AG09309 (cell line): ENCODE results near the gene ANXA4.
A peak's percentile ranks its signal among the peaks of the same experiment; 100 is the strongest.

ENCODE experiments used
- DNase-seq: peaks from one replicate; pipeline ENCODE4 v3.0.0-alpha.2; 2010; ENCODE audit warnings: low read depth
- H3K4me3 ChIP-seq: 2 replicates; pipeline ENCODE4 v1.5.1; 2011; ENCODE audit warnings: mild to moderate bottlenecking, low read depth, low read length, moderate library complexity; ENCODE audit not compliant: control insufficient read depth
- TF ChIP-seq, protein P1 (sequence below): IDR thresholded peaks from 2 replicates; pipeline ENCODE4 v1.5.1; 2011; ENCODE audit warnings: mild to moderate bottlenecking, low read depth, low read length, inconsistent platforms; ENCODE audit not compliant: insufficient read depth, control insufficient read depth; ENCODE audit errors: missing control alignments

Gene ANXA4

DNA sequence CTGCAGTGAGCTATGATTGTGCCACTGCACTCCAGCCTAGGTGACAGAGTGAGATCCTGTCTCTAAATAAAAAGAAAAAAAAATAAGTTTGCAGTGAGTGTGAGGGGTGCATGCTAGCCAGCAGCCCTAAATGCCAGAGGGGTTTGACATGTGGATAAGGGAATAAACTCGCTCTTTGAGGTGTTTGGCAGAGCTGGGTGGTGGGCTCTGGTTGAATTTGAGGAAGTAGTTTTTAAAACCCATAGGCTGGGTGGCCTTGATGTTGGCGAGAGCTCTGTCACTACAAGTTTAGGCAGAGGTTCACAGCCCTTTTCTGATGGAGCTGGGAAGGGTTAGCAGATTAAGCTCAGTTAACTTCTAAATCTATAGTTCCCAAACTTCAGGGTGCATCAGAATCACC lies 3.1 kb downstream of the ANXA4 start:
- TF ChIP-seq, protein P1, sequence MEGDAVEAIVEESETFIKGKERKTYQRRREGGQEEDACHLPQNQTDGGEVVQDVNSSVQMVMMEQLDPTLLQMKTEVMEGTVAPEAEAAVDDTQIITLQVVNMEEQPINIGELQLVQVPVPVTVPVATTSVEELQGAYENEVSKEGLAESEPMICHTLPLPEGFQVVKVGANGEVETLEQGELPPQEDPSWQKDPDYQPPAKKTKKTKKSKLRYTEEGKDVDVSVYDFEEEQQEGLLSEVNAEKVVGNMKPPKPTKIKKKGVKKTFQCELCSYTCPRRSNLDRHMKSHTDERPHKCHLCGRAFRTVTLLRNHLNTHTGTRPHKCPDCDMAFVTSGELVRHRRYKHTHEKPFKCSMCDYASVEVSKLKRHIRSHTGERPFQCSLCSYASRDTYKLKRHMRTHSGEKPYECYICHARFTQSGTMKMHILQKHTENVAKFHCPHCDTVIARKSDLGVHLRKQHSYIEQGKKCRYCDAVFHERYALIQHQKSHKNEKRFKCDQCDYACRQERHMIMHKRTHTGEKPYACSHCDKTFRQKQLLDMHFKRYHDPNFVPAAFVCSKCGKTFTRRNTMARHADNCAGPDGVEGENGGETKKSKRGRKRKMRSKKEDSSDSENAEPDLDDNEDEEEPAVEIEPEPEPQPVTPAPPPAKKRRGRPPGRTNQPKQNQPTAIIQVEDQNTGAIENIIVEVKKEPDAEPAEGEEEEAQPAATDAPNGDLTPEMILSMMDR = no peak
- H3K4me3 ChIP-seq = no peak overlapping the region
- DNase-seq = no peak

- H3K4me3 ChIP-seq = no peak overlapping the region
- no peak for DNase-seq
- TF ChIP-seq, protein P1 = no peak
These were observed 8.3 kb downstream of the ANXA4 start for GRCh38 chr2:69750246-69750645.

GRCh38 chr2:69753659-69754363 lies 11.9 kb downstream of the ANXA4 start:
- no peak overlapping the region for H3K4me3 ChIP-seq

DNA sequence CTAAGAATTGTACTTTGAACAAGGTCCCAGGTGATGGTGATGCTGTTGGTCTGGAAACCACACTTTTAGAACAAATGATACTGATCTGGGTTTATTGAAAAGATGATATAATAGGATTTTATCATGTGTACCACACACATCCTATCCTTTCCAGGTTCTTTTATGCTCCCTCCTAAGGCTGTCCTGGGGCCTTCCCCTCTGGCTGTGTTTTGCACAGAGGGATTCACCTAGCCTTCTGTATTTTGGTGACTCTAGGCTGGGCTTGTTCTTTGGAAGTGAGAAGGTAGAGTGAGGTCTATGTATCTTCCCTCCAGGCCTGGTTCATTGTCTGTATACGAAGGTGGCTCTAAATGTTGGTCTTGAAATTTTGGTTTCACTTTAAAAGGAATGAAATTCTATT lies 12.7 kb downstream of the ANXA4 start:
- H3K4me3 ChIP-seq = no peak overlapping the region
- TF ChIP-seq, protein P1 = no peak
- DNase-seq = no peak

More at GRCh38 chr2:69753659-69754363, 11.9 kb downstream of the ANXA4 start:
- DNase-seq = no peak
- TF ChIP-seq, protein P1 = no peak

GRCh38 chr2:69755862-69756467 lies 14.0 kb downstream of the ANXA4 start:
- DNase-seq = peak; percentile 59
- no peak overlapping the region for H3K4me3 ChIP-seq
- TF ChIP-seq, protein P1 = no peak

GRCh38 chr2:69762025-69762424 lies 20.1 kb downstream of the ANXA4 start:
- DNase-seq = no peak
- TF ChIP-seq, protein P1 = no peak

More at GRCh38 chr2:69762025-69762424, 20.1 kb downstream of the ANXA4 start:
- H3K4me3 ChIP-seq = no peak overlapping the region
